ENCODE measurements around the gene APOA4. TPM values are rescaled to one million over a fixed set of nuclear protein-coding genes. Genes with fewer than 3 reads are reported as not detected.
A peak's percentile ranks its signal among the peaks of the same experiment; 100 is the strongest.

Gene APOA4
- total and polyA plus RNA-seq, 2 of the 13 experiments (the other 11 are each of a cell fraction or from before 2014, with no cell fraction given) = 3.8 to 7.2 TPM

- TF ChIP-seq CREBL2 (CRISPR knock-in tag; IDR thresholded peaks at IDR 0.05; ENCODE audit: borderline replicate concordance) = no peak
- 0 out of 2 replicates have a peak, but pooled peaks have one; percentile 15 for TF ChIP-seq ZSCAN9 (CRISPR knock-in tag; IDR thresholded peaks at IDR 0.05; ENCODE audit: borderline replicate concordance)
- peak; percentile 86 for TF ChIP-seq NR2F6 (IDR thresholded peaks at IDR 0.05)
- peak; percentile 92 for TF ChIP-seq NR2F6 (CRISPR knock-in tag; IDR thresholded peaks at IDR 0.05)
- no peak for TF ChIP-seq STAG1 (CRISPR knock-in tag; IDR thresholded peaks at IDR 0.05)
- TF ChIP-seq CAMTA2 (CRISPR knock-in tag; IDR thresholded peaks at IDR 0.05; ENCODE audit: borderline replicate concordance) = peak; percentile 90; the same call in 1 of the 2 replicates
- TF ChIP-seq HNF1A (IDR thresholded peaks at IDR 0.05; ENCODE audit: low read depth) = 0 out of 2 replicates have a peak, but pooled peaks have one; percentile 12
- TF ChIP-seq HNF1A (CRISPR knock-in tag; IDR thresholded peaks at IDR 0.05; ENCODE audit: borderline replicate concordance) = no peak
- peak; percentile 11 for TF ChIP-seq RBM39 (IDR thresholded peaks at IDR 0.05; ENCODE audit: low read depth, low read length, poor library complexity, severe bottlenecking)
- no peak for TF ChIP-seq NFKB2 (CRISPR knock-in tag; IDR thresholded peaks at IDR 0.05; ENCODE audit: borderline replicate concordance)
- TF ChIP-seq THAP9 (CRISPR knock-in tag; IDR thresholded peaks at IDR 0.05; ENCODE audit: borderline replicate concordance) = no peak; the same call in 1 of the 2 replicates
- peak; percentile 64; the same call in 1 of the 2 replicates for TF ChIP-seq HINFP (CRISPR knock-in tag; IDR thresholded peaks at IDR 0.05; ENCODE audit: low read depth)
- TF ChIP-seq PAX8 (CRISPR knock-in tag; IDR thresholded peaks at IDR 0.05; ENCODE audit: borderline replicate concordance) = peak; percentile 88; the same call in 1 of the 2 replicates
- TF ChIP-seq KLF9 (CRISPR knock-in tag; IDR thresholded peaks at IDR 0.05; ENCODE audit: low read depth) = no peak
- no peak for TF ChIP-seq MIER2 (CRISPR knock-in tag; IDR thresholded peaks at IDR 0.05)
- no peak for TF ChIP-seq ZNF431 (CRISPR knock-in tag; IDR thresholded peaks at IDR 0.05; ENCODE audit: borderline replicate concordance, low read depth)
- TF ChIP-seq SMYD3 (CRISPR knock-in tag; IDR thresholded peaks at IDR 0.05) = 0 out of 2 replicates have a peak, but pooled peaks have one; percentile 85
- TF ChIP-seq HHEX (CRISPR knock-in tag; IDR thresholded peaks at IDR 0.05) = no peak
- no peak; the same call in 1 of the 2 replicates for TF ChIP-seq ZNF777 (CRISPR knock-in tag; IDR thresholded peaks at IDR 0.05)
- no peak for TF ChIP-seq ISX (CRISPR knock-in tag; conservative IDR thresholded peaks at IDR 0.05)
- TF ChIP-seq SP4 (CRISPR knock-in tag; IDR thresholded peaks at IDR 0.05) = peak; percentile 69
Measured at GRCh38 chr11:116829525-116830183, 6.5 kb upstream of the APOA4 start, which contains the start of gene APOC3 (continued).

All from HepG2 (cell line).